Glomerular visceral epithelial cell (primary cell): ENCODE measurements around the gene SLC2A13.
"Not testable (repeated sequence)": the region's sequence is repeated elsewhere in the genome, so short reads cannot be mapped to it uniquely, and the experiment has no call there.

Source experiments
- DNase-seq: peaks from one replicate; pipeline ENCODE4 v3.0.0-alpha.2; 2016; ENCODE audit errors: extremely low spot score

Gene SLC2A13

DNA sequence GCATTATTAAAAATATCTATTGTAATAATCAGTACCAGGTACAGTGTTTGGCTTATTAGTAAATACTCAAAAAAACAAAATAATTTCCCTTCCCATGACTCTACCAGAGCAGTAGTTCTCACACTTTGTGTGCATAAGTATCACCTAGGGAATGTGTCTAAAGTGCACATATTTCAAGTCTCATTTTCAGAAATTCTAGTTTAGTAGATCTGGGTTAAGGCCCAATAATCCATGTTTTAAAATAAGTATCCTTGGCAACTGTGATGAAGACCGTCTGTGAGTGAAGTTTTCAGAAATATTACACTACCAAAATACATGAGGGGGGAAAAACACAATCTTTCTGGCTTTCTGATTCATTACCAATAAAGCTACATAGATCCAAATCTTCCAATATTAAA, 237.6 kb downstream of the SLC2A13 start:
- DNase-seq = no peak

DNA sequence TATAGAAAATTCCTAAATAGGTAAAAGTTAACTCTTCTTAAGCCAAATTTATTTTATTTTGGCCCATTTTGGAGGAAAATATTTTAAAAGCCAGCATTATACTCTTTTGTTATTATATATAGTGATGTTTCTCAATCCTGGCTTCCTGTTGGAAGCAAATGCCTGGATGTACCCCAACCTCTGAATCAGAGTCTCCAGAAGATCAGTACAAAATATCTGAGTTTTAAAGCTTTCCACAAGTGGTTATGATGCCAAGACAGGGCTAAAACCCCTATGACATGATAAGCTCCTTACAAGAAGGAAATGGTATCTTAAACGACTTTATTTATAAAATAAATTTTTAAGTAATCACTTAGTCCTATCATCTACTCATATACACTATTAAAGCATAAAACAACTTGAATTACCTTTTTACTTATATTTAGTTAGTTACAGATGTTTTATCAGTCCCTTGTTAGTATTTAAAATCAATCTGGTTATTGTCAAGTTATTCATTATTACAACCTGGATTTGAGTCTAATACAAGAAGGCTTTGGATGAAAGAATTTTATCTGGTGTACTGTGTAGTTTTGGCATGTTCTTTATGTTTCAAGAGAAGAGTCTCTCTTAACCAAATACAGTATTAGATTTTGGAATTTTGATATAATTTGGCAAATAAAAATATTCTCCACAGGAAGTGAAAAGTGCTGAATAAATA, 238.1 kb downstream of the SLC2A13 start:
- DNase-seq = no peak

GRCh38 chr12:39866135-39866534, 239.7 kb downstream of the SLC2A13 start:
- DNase-seq = no peak

DNA sequence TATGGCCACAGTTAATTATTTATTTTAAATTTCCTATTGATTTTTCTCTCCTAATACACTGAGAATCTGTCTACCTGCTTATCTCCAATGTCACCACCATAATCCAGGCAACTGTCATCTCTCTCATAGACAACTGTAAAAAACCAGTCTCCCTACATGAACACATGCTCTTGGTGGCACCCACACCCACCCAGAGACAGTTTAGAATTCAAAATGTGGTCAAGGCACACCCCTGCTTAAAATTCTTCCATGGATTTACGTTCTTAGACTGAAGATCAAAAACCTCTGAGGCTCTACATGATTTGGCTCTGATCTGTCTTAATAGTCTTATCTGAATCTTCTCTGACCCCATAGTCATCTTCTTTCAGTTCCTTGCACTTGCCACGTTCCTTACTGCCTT, 245.2 kb downstream of the SLC2A13 start:
- no peak for DNase-seq

GRCh38 chr12:39853003-39853402, 252.9 kb downstream of the SLC2A13 start:
- no peak for DNase-seq

GRCh38 chr12:39852346-39852745, 253.5 kb downstream of the SLC2A13 start:
- no peak for DNase-seq

GRCh38 chr12:39848218-39848617, 257.7 kb downstream of the SLC2A13 start:
- DNase-seq = not testable (repeated sequence)

- DNase-seq = peak; percentile 3
Observed at GRCh38 chr12:39846971-39847650, 258.8 kb downstream of the SLC2A13 start.

- no peak for DNase-seq
Observed at GRCh38 chr12:39846304-39846703, 259.6 kb downstream of the SLC2A13 start.

GRCh38 chr12:39840422-39840821, 265.5 kb downstream of the SLC2A13 start:
- DNase-seq = no peak

GRCh38 chr12:39839072-39839471, 266.8 kb downstream of the SLC2A13 start:
- no peak for DNase-seq

GRCh38 chr12:39835517-39836489, 270.1 kb downstream of the SLC2A13 start:
- no peak for DNase-seq

DNA sequence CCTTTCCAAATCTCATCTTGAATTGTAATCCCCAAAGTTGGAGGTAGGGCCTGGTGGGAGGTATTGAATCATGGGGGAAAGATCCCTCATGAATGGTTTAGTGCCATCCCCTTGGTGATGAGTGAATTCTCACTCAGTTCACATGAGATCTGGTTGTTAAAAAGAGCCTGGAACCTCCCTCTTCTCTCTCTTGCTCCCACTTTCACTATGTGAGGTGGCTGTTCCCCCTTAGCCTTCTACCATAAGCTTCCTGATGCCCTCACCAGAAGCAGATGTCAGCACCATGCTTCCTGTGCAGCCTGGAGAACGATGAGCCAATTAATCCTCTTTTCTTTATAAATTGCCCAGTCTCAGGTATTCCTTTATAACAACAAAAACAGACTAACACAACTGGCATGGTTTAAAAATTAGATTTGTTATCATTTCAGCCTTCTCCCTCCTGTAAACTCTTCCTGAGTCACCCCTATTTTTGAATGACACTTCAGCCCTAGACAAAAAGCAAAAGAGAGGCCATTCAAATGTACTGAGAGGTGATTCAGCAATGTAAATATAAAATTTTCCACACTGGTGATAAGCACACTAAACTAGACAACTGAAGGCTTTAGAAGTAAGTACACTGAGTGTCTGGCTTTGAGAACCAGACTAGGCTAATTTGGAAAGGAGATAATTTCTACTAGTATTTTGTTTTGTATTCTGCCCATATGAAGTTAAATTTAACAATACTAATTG, 274.1 kb downstream of the SLC2A13 start:
- DNase-seq = no peak

DNA sequence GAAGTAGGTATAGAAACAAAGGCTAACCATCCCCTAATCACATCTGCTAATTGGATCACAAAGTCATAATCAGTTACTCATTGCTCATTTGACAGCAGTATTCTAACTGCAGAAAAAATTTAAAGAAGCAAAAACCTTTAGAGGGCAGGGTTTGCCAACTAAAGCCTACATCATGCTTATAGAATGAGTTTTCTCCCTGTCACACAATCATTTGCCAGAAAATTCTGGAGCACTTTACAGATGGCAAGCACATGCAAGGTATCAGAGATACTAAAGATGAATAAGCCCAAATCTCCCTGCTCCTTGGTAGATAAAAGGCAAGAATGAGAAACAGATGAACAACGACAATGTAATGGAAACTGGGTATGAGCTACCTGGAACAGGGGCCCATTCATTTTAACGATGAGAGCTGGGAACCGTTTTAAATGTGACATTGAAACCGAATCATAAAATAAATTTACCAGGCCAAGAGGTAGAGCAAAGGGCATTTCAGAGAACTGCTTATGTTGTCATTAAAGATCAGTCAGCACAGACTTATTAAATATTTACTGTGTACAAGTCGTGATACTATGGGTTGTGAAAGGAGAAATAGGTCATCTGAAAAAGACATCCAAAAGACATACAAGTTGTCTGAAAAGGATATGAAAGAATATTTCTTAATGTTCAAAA, 274.9 kb downstream of the SLC2A13 start:
- DNase-seq = no peak

GRCh38 chr12:39830171-39830570, 275.7 kb downstream of the SLC2A13 start:
- no peak for DNase-seq

GRCh38 chr12:39824505-39825212, 281.2 kb downstream of the SLC2A13 start:
- no peak for DNase-seq

- DNase-seq = no peak
Observed at GRCh38 chr12:39816671-39817185, 289.2 kb downstream of the SLC2A13 start.

DNA sequence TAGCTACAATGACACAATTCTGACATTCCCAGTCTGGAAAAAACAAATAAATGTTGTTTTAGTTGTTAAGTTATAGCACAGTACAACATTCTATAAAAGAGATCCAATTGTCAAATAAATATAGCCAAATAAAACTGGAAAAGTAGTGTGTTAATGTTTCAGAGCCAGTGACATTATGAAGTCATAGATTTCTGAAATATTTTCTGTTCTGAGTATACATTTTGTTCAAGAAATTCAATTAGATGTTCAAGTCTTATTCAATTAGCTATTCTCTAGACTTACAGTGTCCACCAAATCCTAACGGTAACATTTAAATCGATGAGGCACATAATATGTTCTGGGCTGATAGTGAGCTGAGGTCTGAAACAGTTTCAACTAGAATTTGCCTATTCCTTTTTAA, 290.1 kb downstream of the SLC2A13 start:
- DNase-seq = no peak

DNA sequence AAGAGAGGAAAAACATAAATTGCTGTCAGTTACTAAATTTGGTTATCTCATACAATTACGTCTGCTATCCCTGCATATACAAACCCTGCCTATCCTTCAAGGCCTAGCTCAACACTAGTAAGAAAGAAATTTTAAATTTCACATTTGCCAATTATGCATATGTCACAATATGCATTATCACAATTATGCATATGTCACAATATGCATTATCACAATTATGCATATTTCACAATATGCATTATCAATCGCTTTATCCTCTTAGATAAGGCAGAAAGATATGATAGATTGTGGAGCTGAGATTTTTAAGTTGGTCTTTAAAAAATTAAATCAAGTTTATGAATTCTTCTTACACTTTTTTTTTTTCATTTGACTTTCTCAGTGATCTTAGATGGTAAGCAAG, 291.3 kb downstream of the SLC2A13 start:
- DNase-seq = no peak

DNA sequence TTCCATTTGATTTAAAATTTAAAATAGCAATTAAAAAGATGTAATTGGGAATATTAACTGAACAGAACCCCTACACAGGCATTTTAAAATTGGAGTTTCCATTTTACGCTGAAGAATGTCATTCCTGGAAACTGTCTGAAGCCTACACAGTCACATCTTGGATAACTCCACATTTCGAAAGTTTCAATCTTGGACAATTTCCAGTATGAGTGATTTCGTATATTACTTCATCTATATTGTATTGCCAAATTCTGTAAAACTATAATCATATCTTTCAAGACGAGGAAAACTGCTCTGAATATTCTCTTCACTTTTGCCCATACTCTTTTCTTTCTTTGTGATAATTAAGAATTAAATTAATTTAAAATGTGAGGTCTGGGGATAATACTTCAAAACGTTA, 292.1 kb downstream of the SLC2A13 start:
- DNase-seq = no peak
